ENCODE measurements around the gene ADGRG3. TPM values are rescaled to one million over a fixed set of nuclear protein-coding genes. Genes with fewer than 3 reads are reported as not detected.

Gene ADGRG3
- total RNA-seq, 1 experiment from 2014 or later = not detected

GRCh38 chr16:57681950-57682728, 14.0 kb downstream of the ADGRG3 start:
- Histone ChIP-seq H3K27me3 (replicated peaks) (no peaks in the 10 kb centered on the region), H3K4me1 (replicated peaks) (0 out of 2 replicates have a peak, but pooled peaks cover 2% of the 10 kb centered on the region), H3K36me3 (no peaks in the 10 kb centered on the region), H3K27ac (no peak overlapping the region), H3K4me3 (no peak overlapping the region), H3K9me3 (replicated peaks) (no peaks in the 10 kb centered on the region)
- peak in 1 of 2 experiments; percentile 41 for DNase-seq (ENCODE audit: low read depth in 1 of 2, low spot score in 2 of 2)

GRCh38 chr16:57682809-57683635, 14.9 kb downstream of the ADGRG3 start:
- no peak overlapping the region for H3K4me3 ChIP-seq
- H3K27me3 ChIP-seq (replicated peaks) = 0 out of 2 replicates have a peak, but pooled peaks cover 2% of the 10 kb centered on the region
- H3K9me3 ChIP-seq (replicated peaks) = no peaks in the 10 kb centered on the region
- H3K4me1 ChIP-seq (replicated peaks) = no peaks in the 10 kb centered on the region
- DNase-seq (ENCODE audit: low read depth in 1 of 2, low spot score in 2 of 2) = no peak
- no peaks in the 10 kb centered on the region for H3K36me3 ChIP-seq
- H3K27ac ChIP-seq = no peak overlapping the region

- no peak for DNase-seq (ENCODE audit: low read depth in 1 of 2, low spot score in 2 of 2)
- Histone ChIP-seq H3K27me3 (replicated peaks) (0 out of 2 replicates have a peak, but pooled peaks cover 2% of the 10 kb centered on the region), H3K27ac (no peak overlapping the region), H3K4me1 (replicated peaks) (no peaks in the 10 kb centered on the region), H3K4me3 (no peak overlapping the region), H3K36me3 (no peaks in the 10 kb centered on the region), H3K9me3 (replicated peaks) (no peaks in the 10 kb centered on the region)
These were observed 15.8 kb downstream of the ADGRG3 start for GRCh38 chr16:57683636-57684545.

GRCh38 chr16:57684626-57685358, 16.7 kb downstream of the ADGRG3 start:
- Histone ChIP-seq H3K36me3 (no peaks in the 10 kb centered on the region), H3K27me3 (replicated peaks) (0 out of 2 replicates have a peak, but pooled peaks cover 2% of the 10 kb centered on the region), H3K27ac (no peak overlapping the region), H3K9me3 (replicated peaks) (no peaks in the 10 kb centered on the region), H3K4me1 (replicated peaks) (no peaks in the 10 kb centered on the region), H3K4me3 (no peak overlapping the region)
- no peak for DNase-seq (ENCODE audit: low read depth in 1 of 2, low spot score in 2 of 2)

GRCh38 chr16:57685633-57686032, 17.5 kb downstream of the ADGRG3 start:
- Histone ChIP-seq H3K27ac (no peak overlapping the region), H3K4me3 (no peak overlapping the region), H3K36me3 (no peaks in the 10 kb centered on the region), H3K4me1 (replicated peaks) (no peaks in the 10 kb centered on the region), H3K27me3 (replicated peaks) (0 out of 2 replicates have a peak, but pooled peaks cover 2% of the 10 kb centered on the region), H3K9me3 (replicated peaks) (no peaks in the 10 kb centered on the region)
- no peak for DNase-seq (ENCODE audit: low read depth in 1 of 2, low spot score in 2 of 2)

- H3K27me3 ChIP-seq (replicated peaks) = 0 out of 2 replicates have a peak, but pooled peaks cover 2% of the 10 kb centered on the region
- no peak overlapping the region for H3K4me3 ChIP-seq
- H3K9me3 ChIP-seq (replicated peaks) = no peaks in the 10 kb centered on the region
- DNase-seq (ENCODE audit: low read depth in 1 of 2, low spot score in 2 of 2) = no peak
- no peaks in the 10 kb centered on the region for H3K4me1 ChIP-seq (replicated peaks)
- H3K36me3 ChIP-seq = no peaks in the 10 kb centered on the region
- no peak overlapping the region for H3K27ac ChIP-seq
These were observed 18.5 kb downstream of the ADGRG3 start for GRCh38 chr16:57686577-57686976.

- H3K27me3 ChIP-seq (replicated peaks) = 0 out of 2 replicates have a peak, but pooled peaks cover 2% of the 10 kb centered on the region
- H3K4me1 ChIP-seq (replicated peaks) = no peaks in the 10 kb centered on the region
These were observed 19.3 kb downstream of the ADGRG3 start for GRCh38 chr16:57687363-57687929.

GRCh38 chr16:57688487-57688986, 20.4 kb downstream of the ADGRG3 start:
- Histone ChIP-seq H3K27ac (no peak overlapping the region), H3K36me3 (no peaks in the 10 kb centered on the region), H3K27me3 (replicated peaks) (0 out of 2 replicates have a peak, but pooled peaks cover 2% of the 10 kb centered on the region), H3K4me3 (no peak overlapping the region), H3K4me1 (replicated peaks) (no peaks in the 10 kb centered on the region), H3K9me3 (replicated peaks) (no peaks in the 10 kb centered on the region)
- no peak for DNase-seq (ENCODE audit: low read depth in 1 of 2, low spot score in 2 of 2)

More at GRCh38 chr16:57687363-57687929, 19.3 kb downstream of the ADGRG3 start:
- Histone ChIP-seq H3K9me3 (replicated peaks) (no peaks in the 10 kb centered on the region), H3K4me3 (no peak overlapping the region), H3K27ac (no peak overlapping the region), H3K36me3 (no peaks in the 10 kb centered on the region)
- no peak for DNase-seq (ENCODE audit: low read depth in 1 of 2, low spot score in 2 of 2)

GRCh38 chr16:57688987-57689761, 21.1 kb downstream of the ADGRG3 start:
- DNase-seq (ENCODE audit: low read depth in 1 of 2, low spot score in 2 of 2) = no peak
- no peaks in the 10 kb centered on the region for H3K9me3 ChIP-seq (replicated peaks)
- no peak overlapping the region for H3K4me3 ChIP-seq
- H3K27ac ChIP-seq = no peak overlapping the region
- H3K36me3 ChIP-seq = no peaks in the 10 kb centered on the region
- H3K4me1 ChIP-seq (replicated peaks) = no peaks in the 10 kb centered on the region
- peaks cover 5% of the 10 kb centered on the region; the same call in 1 of the 2 replicates for H3K27me3 ChIP-seq (replicated peaks)

GRCh38 chr16:57689762-57690558, 21.9 kb downstream of the ADGRG3 start:
- no peak for DNase-seq (ENCODE audit: low read depth in 1 of 2, low spot score in 2 of 2)
- Histone ChIP-seq H3K36me3 (no peaks in the 10 kb centered on the region), H3K4me3 (no peak overlapping the region), H3K27ac (no peak overlapping the region), H3K4me1 (replicated peaks) (no peaks in the 10 kb centered on the region), H3K9me3 (replicated peaks) (no peaks in the 10 kb centered on the region), H3K27me3 (replicated peaks) (peaks cover 5% of the 10 kb centered on the region; the same call in 1 of the 2 replicates)

GRCh38 chr16:57690782-57691471, 22.8 kb downstream of the ADGRG3 start:
- no peaks in the 10 kb centered on the region for H3K4me1 ChIP-seq (replicated peaks)
- no peak overlapping the region for H3K4me3 ChIP-seq
- no peak for DNase-seq (ENCODE audit: low read depth in 1 of 2, low spot score in 2 of 2)
- H3K36me3 ChIP-seq = no peaks in the 10 kb centered on the region
- peaks cover 5% of the 10 kb centered on the region; the same call in 1 of the 2 replicates for H3K27me3 ChIP-seq (replicated peaks)
- no peak overlapping the region for H3K27ac ChIP-seq
- no peaks in the 10 kb centered on the region for H3K9me3 ChIP-seq (replicated peaks)
